HG02970 (cell line): Measurements from ENCODE around the gene PRPF6.
A peak's percentile ranks its signal among the peaks of the same experiment; 100 is the strongest.

Source experiments
- ATAC-seq: cut with Tn5 transposase; IDR thresholded peaks from one replicate; pipeline ENCODE4 v1.9.1; 2021; ENCODE audit warnings: mild to moderate bottlenecking, moderate library complexity, moderate number of reproducible peaks; ENCODE audit not compliant: unreplicated experiment, low FRiP score

The PRPF6 gene

DNA sequence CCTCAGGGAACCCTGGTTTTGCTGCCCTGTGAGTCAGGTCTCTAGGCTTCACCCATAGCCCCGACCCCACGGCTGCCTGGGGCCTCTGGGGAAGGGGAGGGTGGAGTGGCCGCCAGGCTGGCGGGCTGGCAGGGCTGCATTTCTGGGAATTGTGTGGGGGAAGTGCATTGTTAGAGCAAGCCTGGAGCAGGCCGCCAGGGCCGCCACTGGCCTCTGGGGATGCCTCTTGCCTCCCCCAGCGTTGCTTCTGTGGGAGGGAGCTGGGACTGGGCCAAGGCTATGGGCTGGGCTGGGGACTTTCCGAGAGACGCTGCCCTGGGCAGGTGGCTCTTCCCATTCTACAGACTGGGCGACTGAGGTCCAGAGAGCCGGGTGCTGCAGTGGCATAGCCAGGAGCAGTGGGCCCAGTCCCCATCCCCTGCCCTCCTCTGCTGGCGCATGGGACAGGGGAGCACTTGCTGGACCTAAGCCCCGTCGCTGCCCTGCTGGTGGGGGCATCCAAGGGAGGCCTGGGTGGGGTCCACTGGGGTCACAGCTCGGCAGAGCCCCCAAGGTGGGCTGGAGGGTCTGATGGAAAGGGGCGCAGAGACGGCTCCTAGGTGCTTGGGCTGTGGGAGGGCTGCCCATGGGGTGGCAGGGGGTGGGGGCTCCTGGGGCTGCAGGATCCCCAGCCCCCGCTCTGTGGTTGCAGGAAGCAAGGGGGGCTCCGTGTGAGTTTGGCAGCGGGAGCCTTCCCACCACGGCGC lies 75.1 kb downstream of the PRPF6 start:
- no peak for ATAC-seq

DNA sequence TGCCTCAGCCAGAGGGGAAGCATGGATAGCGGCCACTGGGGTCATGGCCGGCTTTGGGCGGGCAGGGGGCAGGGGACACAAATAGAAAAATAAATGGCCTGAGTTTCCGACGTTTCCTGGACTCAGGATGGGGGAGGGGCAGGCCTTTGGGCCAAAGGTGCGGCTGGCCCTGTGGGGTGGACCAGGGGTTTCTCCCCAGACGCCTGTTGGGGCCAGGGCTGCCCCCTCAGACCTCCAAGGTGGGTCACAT lies 75.6 kb downstream of the PRPF6 start:
- ATAC-seq, result no peak

DNA sequence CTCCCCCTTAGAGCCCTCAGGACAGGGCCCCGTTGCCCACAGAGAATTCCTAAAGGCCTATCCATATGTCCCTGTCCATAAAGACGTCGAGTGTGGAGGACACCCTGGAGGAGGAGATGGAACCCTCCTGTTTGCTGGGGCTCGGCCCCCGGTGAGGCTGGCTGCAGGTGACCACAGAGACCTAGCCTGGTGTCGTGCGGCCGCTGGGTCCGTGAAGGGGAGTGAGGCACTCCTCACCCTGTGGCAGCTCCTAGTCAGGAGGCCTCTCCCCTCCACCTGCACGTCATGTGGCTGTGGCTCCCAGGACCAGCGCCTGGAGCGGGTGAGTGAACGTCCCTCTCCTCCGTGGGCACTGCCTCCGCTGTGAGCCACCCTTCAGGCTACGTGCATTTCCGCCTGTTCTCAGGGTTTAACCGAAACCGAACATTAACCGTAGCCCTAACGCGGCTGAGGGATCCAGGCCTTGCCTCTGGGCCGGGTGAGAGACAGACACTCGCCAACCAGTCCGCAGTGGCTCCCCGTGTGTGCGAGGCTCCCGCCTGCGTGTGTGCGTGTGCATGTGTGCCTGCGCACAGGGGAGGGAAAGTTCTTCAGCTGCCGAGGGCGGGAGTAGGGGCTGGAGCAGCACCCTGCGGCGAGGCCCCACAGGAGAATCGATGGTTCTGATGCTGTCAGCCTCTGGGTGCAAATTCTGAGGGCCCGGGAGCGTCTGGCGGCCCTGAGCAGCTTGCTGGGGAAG lies 76.1 kb downstream of the PRPF6 start:
- no peak for ATAC-seq

DNA sequence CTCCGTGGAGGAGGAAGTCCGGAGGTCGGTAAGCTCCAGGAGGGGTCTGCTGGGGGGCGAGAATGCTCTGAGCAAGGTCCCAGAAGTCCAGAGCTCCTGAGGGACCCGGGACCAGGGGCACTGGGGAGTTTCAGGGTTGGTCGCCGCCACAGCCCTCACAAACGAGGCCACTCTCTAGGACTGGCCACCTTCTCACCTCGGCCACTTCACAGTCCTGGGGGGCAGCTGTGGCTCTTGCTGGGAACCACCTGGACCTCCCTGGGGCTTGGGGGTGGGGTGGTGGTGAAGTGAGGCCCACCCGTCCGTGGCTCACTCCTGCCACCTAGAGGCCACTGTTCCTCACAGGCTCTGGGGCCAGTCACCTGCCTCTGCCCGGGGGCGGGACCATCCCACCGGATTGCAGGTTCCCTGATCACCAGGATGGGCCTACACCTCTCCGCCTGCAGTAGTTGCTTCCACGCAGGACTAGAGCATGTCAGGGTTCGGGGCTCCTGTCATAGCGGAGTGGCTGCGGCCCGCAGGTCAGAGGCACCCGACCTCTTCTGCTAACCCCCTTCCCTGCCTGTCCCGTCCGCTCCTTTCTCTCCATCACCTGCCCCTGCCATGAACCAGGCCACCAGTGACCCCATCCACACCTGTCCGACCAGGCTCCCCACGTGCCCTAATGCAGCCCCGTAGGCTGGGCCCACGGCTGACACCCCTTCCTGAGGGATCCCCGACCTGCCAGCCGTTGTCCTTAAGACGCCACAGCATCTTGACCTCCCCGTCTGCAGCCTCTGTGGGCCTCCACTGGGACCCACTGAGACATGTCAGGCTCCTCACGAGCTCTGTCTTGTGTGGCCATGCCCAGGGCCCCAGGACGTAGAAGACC lies 76.9 kb downstream of the PRPF6 start:
- no peak for ATAC-seq

DNA sequence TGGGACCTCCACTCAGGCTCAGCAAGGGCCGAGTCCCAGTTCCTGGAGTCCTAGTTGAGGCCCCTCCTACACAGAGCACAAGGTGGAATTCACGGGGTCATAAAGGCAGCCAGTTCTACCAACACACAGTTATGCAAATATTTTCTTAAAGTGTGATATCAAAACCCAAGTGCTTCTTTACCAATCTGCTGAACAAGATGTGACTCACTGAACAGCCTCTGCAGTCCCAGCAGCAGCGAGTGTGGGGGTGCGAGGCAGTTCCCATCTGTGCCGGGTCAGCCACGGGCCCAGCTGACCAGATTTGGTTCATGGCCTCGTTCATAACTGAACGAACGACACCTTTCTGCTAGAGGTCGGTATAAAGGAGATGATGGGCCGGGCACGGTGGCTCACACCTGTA lies 77.6 kb downstream of the PRPF6 start:
- no peak for ATAC-seq

DNA sequence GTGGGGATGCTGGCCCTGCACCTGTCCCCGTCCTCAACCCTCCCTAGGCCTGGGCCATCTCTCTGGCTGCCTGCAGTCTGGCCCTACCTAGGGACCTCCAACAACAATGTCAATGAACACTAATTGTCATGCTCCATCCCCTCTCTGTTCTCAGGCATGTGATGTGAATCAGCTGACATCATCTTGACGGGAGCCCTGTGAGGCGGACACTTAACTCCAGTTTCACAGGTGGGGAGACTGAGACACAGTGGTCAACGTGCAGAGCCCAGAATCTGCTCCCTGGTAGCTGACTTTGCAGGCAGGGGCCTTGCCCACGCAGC lies 81.3 kb downstream of the PRPF6 start:
- ATAC-seq, result no peak

DNA sequence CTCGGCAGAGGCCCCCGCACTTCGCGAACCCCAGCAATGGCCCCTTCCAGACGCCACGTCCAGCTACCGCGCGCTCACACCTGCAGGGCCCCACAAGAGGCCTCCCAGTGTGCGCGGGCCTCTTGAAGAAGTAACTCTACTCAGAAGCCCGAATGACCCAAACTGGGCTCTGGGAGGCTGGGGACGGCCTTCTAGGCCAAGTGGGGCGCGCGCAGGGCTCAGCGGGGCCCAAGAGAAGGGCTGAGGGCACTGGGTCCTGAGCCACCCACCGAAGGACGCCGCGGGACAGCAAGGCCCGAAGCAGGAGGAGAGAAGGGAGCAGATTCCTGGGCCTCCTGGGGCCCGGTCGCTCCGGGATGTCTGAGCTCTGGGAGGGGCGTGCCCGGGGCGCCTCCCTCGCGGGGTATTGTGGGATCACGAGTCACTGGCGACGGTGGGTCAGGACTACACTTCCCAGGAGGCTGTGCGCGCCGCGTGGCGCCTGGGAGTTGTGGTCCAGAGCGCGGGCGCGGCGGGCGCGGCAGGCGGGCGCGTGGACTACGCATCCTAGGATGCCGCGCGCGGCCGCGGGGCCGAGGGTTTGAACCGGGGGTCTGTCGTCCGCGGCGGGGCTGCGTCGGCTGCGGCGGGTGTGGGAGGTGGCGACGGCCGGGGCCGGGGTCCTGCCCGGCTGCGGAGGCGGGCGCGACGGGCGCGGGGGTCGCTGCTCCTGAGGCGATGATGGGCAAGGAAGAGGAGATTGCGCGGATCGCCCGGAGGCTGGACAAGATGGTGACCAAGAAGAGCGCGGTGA lies 81.9 kb downstream of the PRPF6 start, which contains the start of gene TCEA2:
TCEA2 (plus strand) TSS at position 603 of the 793 bp plus-strand sequence; CDS start at position 718, 115 bp downstream.
- ATAC-seq, result peak; percentile 90

DNA sequence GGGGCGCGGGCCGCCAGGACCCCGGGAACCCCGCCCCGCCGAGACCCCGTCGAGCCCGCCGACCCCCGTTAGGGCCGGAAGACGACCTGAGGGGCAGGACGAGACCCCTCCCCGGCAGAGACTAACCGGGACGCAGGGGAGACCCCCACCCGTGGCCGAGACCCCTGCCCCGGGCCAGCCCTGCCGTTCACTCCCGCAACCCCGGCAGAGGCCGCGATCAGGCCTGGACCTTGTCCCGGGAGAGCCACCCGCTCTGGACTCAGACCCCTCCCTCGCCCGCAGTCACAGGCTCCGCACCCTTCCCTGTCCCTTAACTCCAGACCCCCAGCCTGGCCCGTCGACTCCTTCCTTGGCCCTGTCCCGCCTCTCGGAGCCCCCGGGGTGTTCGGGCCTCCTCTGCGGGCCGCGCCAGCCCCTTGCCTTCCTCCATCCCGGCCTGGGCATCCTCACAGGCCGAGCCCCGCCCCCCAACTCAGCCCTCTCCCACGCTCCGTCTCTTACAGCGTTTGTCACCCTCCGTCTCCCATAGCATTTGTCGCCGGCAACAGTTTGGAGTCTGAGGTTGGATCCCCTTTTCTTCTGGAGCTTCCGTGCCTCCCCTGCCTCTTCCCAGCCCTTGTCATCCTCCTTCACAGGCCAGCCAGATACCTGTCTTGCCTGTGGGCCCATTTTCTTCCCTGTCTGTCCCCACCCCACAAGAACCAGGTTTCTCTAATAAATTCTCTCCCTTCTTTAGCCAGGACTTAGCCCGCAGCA lies 82.6 kb downstream of the PRPF6 start:
- ATAC-seq, result peak; percentile 7

DNA sequence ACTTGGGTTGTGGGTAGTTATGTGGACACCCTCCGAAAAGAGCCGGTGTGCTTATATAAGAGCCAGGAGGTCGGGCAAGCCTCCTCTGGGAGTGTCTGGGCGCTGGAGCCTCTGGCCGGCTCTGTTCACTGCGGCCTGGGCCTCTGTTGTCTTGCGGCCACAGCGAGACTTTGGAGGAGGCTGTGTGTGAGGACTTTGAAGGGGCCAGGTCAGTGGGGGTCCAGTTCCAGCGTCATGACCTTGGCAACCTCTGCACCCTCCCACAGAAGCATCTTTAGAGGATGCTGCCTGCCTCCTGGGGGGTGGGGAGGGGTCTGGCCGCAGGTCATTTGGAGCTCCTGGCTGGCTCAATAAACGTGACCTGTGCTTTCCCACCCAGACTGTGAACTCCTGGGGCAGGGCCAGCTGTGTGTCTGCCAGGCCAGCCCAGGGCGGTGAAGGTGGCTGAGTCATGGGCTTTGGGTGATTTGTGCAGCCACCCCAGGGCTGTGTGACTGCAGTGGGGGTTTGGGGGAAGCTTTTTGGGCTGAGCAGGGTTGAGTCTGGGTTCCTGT lies 83.3 kb downstream of the PRPF6 start:
- no peak for ATAC-seq

DNA sequence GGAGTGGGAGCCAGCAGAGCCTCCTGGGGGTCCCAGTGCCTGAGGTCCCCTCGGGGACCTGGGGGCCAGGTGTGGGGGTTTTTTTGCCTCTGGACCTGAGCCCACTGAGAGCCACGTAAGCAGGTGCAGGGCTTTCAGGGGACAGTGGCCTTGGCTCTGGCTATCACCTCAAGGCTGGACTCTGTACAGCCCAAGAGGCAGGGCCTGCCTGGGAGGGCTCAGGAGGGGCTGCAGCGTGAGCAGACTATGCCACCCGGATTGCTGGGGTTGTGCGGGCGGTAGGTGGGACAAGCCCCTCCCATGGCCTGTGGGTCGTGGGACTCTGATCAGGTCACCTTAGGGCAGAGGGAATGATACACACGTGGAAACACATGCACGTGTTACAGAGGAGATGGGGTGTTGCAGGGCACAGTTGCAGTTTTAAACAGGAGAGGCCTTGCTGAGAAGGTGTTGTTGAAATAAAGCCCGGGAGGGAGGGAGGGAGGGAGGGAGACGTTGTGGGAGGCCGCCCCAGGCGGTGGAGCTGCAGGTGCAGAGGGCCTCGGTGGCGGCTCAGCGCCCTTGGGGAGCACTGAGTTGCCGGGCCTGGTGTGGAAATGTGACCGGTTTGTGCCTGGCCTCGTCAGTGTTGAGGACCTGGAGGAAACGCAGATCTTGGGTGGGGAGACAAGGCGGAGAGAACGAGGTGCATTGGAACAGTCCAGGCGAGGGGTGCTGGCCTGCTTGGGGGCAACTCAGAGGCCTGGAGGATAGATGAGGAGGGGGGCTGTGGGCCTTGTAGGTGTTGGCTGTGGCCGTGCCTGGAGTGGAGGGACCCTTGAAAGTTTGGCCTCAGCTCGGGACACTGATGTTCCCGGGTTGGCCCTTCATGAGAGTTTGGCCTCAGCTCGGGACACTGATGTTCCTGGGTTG lies 84.4 kb downstream of the PRPF6 start:
- ATAC-seq, result no peak

DNA sequence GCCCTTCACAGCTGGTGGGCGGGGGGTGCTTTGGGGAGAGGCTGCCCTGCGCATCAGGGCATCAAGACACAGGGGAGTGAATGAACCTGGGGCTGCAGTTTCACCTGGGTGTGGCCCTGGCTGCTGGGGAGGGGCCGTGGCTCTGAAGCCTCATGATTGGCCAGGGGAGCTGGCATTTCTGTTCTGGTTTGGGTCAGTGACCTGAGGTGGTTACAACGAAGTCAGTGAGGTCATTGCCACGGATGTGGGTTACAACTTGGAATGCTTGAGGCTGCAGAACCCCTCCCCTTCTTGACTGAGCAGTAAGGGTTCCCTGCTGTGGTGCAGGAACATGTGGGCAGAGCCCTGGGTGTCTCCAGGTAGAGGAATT lies 85.0 kb downstream of the PRPF6 start:
- ATAC-seq, result no peak

DNA sequence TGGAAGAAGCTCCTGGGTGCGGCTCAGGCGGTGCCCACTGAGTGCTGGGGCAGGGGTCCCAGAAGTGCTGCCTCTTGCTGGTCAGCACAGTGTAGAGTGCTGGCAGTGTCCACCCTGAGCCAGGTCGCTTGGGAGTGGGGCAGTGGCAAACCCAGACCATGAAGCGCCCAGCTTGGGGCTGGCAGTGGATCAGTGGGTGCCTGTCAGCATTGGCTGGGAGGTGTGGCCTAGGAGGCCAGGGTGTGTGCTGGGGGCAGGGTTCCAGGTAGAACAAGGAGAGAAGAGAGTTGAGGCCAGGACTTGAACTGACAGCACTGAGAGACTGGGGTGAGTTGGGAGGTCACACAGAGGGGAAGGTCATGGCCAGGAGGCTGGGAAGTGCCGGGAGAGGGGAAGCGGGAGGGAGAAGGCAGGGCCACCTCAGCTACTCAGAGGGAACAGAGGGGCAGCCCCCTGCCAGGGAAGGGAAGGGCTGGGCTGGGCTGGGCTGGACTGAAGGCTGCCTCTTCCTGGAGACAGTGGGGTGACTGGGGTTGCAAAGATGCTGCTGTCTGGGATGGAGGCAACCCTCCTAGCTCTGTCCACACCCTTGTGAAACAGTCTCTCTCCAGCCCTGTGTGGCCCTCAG lies 86.2 kb downstream of the PRPF6 start:
- no peak for ATAC-seq

DNA sequence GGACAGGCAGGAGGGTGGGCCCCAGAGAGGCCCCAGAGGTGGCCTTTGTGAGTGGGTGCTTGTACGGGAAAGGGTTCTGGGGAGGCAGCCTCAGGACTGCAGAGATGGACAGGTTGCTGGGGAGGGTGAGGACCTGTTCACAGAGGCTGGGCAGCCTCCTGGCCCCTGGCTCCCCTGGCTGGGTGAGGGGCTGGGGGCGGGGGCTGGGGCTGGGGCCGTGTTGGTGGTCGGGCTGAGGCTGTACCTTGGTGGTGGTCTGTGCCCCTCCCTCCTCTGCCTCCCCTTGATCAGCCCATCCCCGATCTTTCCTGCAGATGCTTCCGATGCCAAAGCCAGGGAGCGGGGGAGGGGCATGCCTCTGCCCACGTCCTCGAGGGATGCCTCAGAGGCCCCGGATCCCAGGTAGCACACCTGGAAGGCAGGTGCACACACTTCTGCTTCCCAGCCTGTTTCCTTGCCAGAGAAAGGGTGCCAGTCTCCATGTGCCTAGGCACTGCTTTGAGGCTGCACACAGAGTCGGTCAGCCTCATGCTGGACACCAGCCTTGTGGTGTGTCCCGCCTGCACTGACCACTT lies 86.9 kb downstream of the PRPF6 start:
- no peak for ATAC-seq

DNA sequence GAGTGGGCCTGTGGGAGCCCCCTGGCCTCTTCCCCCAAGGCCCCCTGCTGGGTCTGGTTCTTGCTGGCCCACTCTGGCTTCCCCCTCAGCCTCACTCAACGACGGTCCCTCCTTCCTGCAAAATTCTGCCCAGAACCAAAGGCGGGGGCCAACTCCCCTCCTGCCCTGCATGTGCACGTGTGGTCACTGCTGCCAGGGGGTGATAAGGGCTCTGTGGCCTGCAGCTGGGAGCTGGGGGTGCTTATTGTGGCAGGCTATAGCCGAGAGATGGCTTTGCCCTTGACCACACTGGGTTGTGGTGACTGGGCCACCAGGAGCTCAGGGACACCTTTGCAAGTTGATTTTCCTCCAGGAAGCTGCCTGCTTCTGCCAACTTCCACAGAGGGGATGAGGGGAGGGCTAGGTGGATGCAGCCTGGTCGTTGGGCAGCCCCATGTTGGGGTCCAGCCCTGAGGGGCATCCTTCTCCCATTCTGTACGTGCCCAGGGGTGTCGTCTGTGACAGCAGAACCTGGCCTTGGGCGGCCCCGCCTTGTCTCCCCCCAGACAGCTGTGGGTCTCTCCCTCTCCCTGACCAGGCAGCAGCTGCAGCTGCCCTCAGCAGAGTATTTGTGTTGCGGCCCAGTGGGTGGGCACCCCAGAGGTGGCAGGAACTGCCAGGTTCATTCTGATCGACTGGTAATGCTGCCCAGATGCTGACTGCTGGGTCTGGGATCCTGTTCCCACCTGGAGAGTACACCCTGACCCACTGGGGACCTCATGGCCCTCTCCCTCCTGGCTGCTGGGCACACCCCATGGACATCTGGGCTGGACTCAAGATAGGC lies 87.7 kb downstream of the PRPF6 start:
- ATAC-seq, result no peak

DNA sequence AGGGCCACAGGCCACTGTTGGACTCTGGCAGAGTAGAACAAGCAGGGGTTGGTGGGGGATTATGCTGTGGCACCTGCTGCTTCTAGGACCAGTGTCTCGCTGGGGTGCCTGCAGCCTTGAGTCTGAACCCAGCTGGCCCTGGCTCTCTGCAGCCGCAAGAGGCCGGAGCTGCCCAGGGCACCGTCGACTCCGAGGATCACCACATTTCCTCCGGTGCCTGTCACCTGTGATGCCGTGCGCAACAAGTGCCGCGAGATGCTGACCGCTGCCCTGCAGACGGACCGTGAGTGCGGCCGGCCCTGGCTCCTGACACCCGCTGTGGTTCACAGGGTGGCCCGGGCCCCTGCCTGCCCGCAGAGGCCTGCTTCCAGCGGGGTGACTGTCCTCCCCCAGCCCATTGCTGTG lies 88.3 kb downstream of the PRPF6 start:
- no peak for ATAC-seq

DNA sequence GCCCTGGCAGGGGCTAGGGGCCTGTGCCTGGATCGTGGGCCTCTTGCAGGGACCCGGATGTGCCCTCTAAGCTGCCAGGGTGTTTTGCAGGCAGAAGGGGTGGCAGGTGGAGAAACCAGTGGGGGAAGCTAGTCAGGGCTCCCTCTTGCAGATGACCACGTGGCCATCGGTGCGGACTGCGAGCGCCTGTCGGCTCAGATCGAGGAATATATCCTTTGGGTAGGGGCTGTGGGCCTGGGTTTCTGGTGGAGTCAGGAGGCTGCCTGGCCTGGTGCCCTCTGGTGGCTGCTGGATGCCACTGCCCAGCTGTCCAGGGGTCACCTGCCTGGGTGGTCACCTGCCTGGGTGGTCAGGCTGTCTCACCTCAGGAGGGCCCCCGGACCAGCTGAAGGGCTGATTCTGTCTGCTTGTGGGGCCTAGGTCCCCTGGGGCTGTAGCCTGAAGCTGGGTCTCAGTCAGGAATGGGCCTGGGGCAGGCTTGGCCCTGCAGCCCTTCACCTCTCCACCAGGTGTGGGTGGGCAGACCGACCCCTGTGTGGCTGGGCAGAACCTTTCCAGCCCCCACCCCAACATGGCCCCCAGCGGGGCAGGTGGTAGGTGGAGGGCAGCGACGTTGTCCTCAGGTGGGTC lies 88.8 kb downstream of the PRPF6 start:
- ATAC-seq, result no peak
